ENCODE measurements around the gene RSPH9.
"Not testable (repeated sequence)": the region's sequence is repeated elsewhere in the genome, so short reads cannot be mapped to it uniquely, and the experiment has no call there.

RSPH9 gene

DNA sequence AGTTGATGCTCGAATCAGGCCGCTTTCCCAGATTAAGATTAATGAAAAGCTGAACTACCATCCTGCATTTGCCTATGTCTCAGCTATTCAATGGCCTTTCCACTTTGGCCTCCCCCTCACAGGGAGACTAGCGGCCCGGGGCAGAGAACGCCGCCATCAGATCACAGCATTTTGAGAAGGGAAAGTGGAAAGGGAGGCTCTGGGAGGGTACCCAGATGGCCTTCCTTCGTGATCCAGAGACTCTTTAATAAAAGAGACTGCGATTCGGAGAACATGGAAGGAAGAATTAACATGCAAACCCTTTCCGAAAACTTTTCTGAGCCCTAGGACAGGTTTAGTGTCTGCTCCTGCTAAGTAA, 42.2 kb downstream of the RSPH9 start:
- no peak for DNase-seq (ENCODE audit: low read depth)

DNA sequence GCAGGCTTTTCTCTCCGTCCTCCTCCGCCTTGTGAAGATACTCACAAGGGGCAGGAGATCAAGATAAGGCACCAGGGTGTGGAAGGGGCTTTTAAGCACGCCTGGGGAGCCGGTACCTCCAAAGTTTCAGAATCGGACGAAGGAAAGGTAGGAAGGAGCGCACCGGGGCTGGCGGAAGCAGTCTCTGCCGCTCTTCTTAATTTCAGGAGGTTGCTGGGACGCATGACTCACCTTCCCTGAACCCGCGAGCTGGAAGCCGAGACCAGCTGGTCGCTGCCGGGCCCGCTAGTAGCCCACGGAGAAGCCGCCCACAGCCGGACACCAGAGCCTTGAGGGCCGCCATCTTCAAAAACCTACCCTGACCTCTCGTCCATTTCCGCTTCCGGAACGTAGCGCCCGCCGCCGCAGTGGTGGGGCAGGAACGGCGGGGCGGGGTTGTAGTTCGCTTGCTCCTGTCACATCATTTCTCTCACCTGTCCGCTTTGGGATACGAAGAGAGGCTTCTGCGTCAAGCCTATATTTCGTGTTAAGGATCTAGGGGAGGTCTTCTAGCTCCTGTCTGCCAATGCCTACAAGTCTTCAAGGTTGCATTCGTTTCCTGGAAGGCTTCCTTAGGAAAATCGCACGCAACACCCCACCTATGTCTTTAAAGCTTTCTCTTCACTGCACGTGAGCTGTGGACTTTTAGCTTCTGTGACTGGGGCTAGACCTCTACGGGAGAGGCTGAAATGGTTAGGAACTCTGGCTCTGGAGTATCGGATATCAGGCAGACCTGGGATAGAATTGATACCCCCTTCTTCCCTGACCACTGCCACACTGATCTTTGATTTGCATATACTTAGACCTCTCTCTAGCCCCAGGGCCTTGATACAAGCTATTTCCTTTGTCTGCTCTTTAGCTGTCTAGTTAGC, 42.9 kb downstream of the RSPH9 start, which contains the start of gene MRPS18A:
Gene MRPS18A, minus strand, starts transcription at position 355 of the 911 bp plus-strand sequence. Its CDS starts 12 bp downstream, at position 343.
- DNase-seq (ENCODE audit: low read depth) = peak; percentile 59

DNA sequence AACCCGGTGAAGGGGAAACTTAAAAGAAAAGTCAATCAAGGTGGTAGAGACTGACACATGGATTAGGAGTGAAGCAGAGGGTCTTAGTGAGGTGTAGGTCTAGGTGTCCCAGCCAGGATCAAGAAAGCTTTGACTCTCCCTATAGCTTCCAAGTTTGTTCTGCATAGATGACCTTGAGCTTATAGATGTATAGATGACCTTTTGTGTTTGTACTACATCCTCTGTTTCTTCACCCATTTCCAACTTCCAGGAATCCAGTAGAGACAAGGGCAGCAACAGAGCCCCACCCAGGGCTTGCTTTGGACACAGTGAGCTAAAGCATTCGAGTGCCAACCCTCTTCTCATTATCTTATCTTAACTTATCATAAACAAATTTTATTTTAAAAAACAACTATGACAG, 44.6 kb downstream of the RSPH9 start:
- no peak for DNase-seq (ENCODE audit: low read depth)

DNA sequence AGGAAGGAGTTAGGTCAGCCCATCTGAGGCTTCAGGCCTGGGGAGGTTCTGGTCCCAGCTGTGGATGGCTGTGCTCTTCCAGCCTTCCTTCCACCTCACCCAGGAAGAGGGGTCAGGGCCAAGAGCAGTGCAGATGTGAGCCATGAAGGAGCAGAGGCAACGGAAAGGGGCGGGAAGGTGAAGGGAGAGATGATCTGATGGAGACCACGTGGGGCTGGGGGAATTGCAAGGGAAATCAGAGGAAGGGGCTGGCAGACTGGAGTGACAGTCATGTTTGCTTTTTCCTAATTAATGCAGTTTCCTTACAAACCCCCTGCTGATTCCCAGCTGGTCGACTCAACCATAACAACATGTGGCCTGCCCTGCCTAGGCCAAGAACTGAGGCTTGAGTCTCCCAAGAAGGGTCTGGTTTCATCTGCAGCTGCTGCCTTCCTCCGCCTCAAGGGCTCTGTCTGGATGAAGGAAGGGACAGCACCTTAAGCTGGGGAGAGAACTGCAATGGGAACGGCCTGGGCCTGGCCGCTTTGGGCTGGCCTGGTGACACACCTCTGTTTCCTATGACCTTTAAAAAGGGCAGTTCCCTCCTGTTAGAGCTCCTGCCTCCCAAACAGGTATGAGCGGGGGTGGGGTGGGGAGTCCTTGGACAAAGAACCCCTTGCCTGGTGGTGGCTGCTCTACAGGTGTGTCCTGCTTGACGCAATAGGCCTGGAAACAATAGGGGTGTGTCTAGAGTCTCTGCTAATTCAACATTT, 50.6 kb downstream of the RSPH9 start:
- no peak for DNase-seq (ENCODE audit: low read depth)

DNA sequence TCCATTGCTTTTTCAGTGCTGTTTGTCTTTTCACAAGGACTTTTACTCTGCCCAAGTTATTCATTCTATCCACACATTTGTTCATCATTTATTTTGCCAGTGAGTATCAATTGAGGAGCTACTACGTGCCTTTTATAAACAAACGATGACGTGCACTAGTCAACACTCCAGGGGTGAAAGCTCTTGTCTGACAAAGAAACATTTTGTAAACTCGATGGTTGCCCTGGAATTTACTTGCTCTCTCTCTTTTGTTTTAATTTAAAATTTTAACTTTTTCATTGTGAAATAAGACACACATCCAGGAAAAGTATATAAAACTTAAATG, 51.1 kb downstream of the RSPH9 start:
- no peak for DNase-seq (ENCODE audit: low read depth)

DNA sequence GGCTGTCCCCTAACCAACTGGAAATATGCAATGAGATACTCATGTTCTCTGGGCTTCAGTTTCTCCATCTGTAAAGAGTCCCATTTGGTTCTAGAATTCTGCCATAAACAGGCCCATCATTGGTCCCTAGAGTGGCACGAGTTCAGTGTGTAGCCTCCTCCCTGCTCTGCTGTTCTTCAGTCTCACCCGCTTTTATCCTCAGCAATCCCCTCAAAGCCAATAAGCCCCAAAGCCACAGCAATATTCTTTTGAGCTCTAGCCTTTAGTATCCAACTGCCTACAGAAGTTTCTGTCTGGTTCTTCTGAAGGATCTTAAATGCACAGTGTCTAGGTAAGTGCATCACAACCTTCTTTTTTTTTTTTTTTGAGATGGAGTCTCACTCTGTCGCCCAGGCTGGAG, 52.6 kb downstream of the RSPH9 start:
- DNase-seq (ENCODE audit: low read depth) = no peak

DNA sequence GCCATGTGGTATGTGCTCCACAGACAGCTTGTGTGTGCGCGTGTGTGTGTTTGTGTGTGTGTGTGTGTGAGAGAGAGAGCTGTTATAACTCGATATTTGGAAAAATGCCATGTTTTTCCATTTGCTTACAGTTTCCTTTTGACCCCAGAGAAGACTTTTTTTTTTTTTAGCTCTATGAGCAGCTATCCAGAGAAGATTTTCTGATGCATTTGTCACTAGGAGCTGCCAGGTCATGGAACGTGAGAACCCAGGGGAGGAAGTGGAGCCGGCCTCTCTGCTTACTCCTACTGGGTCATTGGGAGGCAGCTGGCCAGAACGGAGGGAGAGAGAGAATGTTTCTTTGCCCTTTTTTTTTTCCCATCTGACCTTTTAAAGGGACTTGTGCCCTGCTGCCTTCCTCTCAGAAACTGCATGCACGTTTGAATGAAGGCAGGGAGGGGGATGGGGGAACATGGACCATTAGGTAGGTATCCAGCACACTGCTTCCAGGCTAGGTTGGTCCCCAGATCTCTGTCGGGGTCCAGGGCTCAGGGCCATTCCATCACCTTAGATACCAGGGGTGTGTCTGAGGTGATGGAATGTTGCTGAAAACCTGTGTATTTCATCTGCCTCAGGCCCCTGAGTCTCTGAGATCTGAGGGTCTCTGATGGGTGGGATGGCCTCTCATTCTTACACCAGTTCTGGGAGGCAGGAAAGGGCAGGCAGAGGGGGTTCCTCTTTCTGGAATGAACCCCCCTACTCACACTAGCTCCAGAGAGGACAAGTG, 53.9 kb downstream of the RSPH9 start:
- peak; percentile 64 for DNase-seq (ENCODE audit: low read depth)

DNA sequence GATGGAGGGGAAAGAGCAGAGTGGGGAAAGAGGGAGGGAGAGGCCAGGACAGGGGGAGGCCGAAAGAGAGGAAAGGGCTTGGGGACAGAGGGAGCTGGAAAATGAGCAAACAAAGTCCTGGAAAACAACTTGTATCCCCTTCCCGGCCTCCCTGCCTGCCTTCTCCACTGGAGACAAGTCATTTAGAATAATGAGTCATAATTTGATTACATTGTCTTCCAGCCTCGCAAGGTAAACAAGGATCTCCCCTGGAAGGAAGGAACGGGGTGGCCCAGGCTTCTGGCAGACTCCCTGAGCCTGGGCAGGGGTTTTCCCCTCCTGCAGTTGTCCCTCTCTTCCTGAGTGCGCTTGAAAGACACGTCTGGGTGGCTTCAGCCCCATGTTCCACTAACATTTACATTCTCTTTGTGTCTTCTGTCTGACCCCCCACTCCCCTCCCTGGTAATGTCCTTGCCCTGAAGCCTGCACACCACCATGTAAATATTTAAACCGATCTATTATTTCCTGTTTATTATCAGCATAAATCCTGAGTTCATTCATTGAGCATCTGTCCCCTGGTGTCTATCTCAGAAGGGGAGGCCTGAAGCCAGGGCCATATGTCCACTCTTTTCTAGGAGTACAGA, 54.8 kb downstream of the RSPH9 start:
- no peak for DNase-seq (ENCODE audit: low read depth)

DNA sequence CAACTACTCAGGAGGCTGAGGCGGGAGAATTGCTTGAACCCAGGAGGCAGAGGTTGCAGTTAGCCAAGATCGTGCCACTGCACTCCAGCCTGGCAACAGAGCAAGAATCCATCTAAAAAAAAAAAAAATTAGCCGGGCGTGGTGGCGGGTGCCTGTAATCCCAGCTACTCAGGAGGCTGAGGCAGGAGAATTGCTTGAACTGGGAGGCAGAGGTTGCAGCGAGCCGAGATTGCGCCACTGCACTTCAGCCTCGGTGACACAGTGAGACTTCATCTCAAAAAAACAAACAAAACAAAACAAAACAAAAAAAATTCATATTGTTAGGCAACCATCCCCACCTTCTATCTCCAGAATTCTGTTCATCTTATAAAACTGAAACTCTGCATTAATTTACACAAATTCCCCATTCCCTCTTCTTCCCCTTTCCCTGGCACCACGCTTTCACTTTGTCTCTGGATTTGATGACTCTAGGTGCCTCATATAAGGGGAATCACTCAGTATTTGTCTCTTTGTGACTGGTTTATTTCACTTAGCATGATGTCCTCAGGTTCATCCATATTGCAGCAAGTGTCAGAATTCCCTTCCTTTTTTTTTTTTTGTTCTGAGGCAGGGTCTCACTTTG, 56.2 kb downstream of the RSPH9 start:
- DNase-seq (ENCODE audit: low read depth) = not testable (repeated sequence)

DNA sequence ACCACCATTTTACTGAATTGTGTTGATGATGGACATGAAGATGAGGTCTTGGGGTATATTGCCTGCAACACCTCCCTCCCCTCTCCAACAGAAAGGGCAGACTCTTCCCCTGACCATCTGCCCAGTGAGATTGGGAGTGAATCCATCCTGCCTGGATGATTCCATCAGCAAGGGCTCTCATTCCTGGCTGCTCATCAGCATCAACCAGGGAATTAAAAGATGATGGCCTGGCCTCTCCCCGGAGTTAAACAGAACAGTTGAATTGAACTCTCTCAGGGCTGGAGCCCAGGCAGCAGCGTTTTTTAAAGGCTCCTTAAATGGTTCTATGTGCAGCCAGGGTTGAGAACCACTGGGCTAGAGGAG, 57.3 kb downstream of the RSPH9 start:
- DNase-seq (ENCODE audit: low read depth) = no peak

DNA sequence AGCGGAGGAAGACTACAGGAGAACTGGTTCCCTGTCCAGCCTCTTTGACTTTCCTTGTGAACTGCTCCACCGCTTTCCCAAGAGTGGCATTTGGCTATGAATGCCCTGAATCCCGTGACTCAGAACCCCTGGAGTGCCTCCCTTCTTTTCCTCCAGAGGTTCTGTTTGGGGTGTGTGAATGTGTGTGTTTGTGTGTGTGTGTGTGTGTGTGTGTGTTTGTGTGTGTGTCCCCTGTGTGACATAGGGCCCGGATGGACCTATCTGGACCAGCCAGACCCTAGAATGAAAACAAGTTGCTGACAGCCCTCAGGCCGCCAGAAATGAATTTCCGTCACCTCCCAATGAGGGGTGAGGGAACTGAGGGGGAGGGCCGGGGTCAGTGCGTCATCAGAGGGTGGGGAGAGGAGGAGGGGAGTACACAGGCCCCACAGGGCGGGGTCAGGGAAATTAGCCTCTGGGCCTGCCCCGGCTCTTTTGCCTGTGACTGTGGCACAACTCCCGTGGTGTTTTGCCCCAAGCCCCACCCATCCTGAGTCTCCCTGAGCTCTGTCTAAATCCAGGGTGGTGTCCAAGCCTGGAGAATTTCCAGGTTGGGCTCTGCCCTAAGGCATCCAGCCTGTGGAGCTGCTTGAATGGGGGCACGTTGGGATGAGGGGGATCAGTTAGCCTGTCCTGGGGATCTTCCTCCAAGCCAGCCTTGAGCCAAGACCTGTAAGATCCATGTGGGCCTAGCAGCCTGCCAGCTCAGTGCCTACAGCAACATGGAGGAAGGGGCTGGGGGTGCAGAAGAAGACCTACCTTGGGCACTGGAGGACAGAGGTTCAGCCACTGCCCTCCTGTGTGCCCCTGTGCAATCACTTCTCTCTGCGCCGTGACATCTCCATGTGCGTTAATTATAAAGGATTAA, 58.0 kb downstream of the RSPH9 start:
- DNase-seq (ENCODE audit: low read depth) = peak; percentile 89

DNA sequence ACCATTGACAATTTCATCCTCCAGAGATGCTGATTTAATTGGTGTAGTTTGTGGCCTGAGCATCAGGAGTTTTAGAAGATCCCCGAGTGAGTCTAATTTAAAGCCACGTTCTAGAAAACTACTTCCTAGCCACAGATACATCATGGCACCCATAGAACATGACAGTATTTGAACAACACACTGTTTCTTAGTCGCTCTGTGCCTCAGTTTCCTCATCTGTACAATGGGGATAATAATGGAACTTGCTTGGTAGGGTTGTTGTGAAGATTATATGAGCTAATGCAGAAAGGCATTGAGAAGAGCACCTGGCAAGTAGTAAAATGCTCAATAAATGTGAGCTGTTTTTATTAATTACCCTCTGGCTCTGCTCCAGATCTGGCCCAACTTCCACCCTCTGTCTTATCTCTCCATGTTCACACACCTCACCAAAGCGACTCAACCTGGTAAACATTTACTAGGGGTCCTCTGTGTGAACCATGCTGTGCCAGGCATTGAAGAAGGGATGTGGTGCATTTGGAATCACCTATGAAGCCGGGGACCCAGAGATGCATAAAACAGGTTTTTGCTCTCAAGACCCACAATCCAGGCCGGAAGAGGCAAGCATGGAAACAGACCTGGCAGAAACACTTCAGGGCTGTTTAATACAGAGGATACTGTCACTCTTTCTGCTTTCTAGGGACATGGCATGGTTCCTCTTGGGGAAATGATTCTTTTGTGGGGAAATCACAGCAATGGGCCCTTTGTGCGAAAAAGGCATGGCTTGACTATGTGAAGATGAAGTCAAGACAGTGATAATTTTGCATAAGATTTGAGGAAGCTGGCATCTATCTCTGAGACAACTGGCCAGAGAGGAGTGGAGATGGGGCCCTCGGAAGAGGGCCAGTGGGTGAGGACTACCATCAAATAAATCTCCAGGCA, 58.9 kb downstream of the RSPH9 start:
- no peak for DNase-seq (ENCODE audit: low read depth)

DNA sequence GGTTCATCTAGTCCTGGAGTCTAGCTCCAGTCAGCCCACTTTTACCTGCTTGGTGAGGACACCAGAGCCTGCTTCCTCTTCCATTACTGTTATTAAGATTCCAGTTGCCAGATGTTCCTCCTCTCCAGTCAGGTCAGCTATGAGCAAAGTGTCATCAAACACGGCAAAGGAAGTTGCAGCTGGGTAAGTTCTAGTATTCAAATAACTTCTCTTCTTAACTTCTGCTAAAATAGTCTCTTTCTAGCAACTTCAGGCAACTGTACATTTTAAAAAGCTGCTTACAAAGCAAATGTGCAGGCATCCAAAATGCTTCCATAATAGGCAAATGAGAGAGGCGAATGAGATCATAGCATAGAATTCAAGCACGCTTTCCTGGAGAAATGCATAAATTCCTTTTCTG, 61.2 kb downstream of the RSPH9 start:
- no peak for DNase-seq (ENCODE audit: low read depth)

DNA sequence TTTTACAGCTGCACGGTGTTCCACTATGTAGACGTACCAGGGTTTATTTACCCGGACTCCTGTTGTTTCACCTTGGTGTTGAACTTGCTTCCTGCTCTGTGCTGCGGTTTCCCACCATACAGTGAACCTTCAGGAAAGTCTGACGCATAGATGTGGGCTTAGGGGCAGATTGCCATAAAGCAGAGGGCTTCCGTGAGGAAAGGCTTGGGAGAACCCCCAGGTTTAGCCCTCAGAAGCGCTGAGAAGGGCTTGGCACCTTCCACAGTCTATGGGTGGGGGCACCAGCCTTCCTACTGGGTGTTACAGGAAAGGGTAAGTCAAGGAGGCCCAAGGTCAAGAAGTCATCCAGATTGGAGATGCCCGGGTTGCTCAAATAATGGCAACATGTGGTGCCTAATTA, 62.0 kb downstream of the RSPH9 start:
- DNase-seq (ENCODE audit: low read depth) = no peak

DNA sequence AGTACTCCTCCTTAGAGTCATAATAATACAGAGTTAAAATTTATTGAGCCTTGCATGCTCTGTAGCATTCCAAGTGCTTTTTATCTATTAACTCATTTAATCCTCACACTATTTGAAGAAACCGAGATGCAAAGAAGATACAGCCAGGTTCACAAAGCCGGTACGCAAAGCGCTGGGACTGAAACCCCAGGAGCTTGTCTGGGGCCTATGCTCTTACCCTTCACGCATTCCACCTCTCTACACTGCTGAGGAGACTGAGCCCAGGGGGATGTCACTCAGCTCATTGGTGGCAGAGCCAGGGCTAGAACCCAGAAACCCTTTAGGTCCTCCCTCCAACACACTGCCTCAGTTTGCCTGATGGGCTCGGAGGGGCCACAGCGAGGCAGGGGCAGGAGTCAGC, 62.4 kb downstream of the RSPH9 start:
- no peak for DNase-seq (ENCODE audit: low read depth)

DNA sequence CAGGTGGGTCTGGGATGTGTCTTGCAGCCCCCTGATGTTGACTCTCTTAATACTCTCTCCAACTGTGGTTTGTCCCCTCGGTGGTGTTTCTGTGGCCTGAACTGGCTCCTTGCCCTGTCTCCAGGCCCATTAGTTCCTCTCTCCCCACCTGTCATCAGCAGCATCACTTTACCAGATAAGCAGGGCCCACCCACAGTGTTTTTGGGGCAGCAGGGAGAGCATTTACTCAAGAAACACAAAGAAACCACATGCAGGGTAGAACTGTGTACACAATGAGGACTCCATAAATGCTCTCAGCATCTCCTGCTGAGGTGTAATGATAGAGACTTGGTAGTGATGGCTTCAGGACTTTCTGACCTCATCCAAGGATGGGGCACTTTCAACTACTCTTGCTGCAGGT, 62.9 kb downstream of the RSPH9 start:
- no peak for DNase-seq (ENCODE audit: low read depth)

DNA sequence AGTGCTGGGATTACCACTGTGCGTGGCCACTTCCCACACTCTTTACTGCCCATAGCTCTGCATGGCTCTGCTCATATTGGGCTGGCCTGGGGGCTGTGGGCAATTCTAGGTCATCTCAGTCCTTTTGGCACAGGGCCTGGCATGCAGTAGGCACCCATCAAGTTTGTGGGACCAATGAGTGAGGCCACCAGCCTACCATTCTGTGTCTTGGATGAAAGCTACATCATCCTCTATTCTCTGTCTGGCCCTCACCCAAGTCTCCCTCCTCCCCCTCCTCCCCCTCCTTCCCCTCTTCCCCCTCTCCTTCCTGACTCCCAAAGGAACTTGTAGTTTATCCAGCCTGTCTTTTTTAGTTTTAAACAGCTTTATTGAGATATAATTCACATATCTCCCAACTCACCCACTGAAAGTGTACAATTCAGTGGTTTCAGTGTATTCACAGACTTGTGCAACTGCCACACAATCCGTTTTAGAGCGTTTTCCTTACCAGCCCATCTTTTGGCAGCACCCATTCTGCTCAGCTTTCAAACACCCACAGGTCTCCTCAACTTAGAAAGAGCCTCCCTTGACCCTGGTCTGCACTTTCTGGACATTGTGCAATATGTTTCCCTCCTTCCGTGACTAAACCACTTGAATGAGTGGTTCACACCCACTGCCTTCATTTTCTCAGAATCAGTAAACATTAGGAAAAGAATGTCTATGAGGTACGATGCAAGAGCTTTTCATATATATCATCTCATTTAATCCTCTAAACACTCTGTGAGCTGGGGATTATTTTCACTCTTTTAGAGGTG, 64.2 kb downstream of the RSPH9 start:
- peak; percentile 78 for DNase-seq (ENCODE audit: low read depth)

DNA sequence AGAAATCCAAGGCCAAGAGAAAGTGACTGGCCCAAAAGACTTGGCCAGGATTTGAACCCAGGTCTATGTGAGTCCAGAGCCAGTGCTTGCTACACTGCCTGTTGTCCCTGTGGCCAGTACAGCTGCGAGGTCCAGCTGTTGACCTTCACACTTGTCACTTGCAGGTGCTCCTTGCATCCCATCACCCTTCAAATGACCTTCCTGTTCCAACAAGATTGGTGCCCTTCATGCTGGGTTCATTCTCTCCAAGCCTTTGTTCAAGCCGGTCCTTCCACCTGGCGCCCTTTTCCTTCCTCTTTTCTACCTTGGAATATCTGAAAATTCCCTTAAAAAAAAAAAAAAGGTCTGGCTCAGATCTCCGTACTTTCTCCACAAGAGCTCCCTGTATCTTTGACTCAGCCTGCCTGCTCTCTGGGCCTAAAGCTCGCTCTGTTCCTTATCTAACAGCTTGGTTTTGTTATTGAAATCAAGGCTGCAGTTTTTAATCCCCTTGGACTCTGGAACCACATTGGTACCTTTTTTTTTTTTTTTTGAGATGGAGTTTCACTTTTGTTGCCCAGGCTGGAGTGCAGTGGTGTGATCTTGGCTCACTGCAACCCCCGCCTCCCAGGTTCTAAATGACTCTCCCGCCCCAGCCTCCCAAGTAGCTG, 64.9 kb downstream of the RSPH9 start:
- DNase-seq (ENCODE audit: low read depth) = no peak

All from stromal cell of bone marrow (primary cell).